GM12891 (cell line): ENCODE measurements around the gene FRMPD3.

ENCODE experiments used
- DNase-seq: peaks from one replicate; pipeline ENCODE4 v3.0.0; 2011; ENCODE audit warnings: low spot score; ENCODE audit not compliant: insufficient read length
- FAIRE-seq: peaks from 2 replicates; lab custom pipeline; 2011; peaks lifted over from hg19 to GRCh38; lab: Jason Lieb, UNC
- PAX5 ChIP-seq: IDR thresholded peaks from 2 replicates; pipeline ENCODE4 v1.6.1; 2011; ENCODE audit warnings: low read length, moderate library complexity, mild to moderate bottlenecking; ENCODE audit not compliant: insufficient read depth, severe bottlenecking
- POLR2A ChIP-seq: IDR thresholded peaks from 2 replicates; pipeline ENCODE4 v1.6.1; 2011; ENCODE audit warnings: low read depth, low read length, control low read depth
- POLR2AphosphoS5 ChIP-seq: IDR thresholded peaks from 2 replicates; pipeline ENCODE4 v1.6.1; 2011; ENCODE audit warnings: low read depth, low read length, control low read depth
- POU2F2 ChIP-seq: IDR thresholded peaks from 2 replicates; pipeline ENCODE4 v1.6.1; 2011; ENCODE audit warnings: low read depth, mild to moderate bottlenecking, control low read depth, low read length, moderate library complexity
- SPI1 ChIP-seq: IDR thresholded peaks from 2 replicates; pipeline ENCODE4 v1.6.1; 2011; ENCODE audit warnings: low read depth, low read length, control low read depth
- TAF1 ChIP-seq: IDR thresholded peaks from 2 replicates; pipeline ENCODE4 v1.6.1; 2011; ENCODE audit warnings: low read depth, low read length, control low read depth

FRMPD3 gene

DNA sequence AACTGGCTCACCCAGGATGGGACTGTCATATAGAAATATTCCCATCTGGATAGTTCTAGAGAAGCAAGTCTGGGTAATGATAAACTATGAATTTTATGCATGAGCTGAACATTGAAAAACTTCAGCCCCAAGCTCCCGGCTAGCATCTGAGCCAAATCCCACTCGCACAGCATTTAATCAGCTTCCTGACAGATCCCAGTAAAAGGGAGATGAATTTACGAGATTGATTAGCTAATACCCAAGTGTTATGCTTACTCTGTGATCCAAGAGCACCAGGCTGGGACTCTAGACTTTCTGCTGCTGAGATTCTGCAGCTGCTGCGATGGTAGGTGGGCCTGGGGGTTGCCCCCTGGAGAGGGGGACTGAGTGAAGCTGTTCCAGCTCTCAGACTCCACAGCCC lies 28.0 kb downstream of the FRMPD3 start:
- no peak for DNase-seq
- no peak for FAIRE-seq
- TF ChIP-seq POU2F2 (no peak), SPI1 (no peak), POLR2A (no peak), PAX5 (no peak), TAF1 (no peak), POLR2AphosphoS5 (no peak)

DNA sequence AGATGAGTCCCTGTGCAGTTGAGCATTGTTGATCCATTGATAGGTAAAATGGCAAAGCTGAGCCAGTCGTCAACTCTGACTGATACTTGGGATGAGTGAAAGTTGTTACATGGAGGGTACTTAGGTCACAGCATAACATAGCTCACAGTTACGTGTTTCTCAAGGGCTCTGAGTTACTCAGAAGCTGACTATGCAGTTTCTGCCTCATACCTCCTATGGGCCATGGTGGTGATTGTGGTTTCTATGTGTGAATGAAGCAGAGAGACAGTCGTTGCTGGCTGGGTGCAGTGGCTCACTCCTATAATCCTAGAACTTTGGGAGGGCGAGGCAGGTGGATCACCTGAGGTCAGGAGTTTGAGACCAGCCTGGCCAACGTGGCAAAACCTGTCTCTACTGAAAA lies 30.8 kb downstream of the FRMPD3 start:
- DNase-seq, result no peak
- FAIRE-seq, result peak; percentile 66
- TF ChIP-seq TAF1 (no peak), POU2F2 (no peak), SPI1 (no peak), POLR2AphosphoS5 (no peak), POLR2A (no peak), PAX5 (no peak)

DNA sequence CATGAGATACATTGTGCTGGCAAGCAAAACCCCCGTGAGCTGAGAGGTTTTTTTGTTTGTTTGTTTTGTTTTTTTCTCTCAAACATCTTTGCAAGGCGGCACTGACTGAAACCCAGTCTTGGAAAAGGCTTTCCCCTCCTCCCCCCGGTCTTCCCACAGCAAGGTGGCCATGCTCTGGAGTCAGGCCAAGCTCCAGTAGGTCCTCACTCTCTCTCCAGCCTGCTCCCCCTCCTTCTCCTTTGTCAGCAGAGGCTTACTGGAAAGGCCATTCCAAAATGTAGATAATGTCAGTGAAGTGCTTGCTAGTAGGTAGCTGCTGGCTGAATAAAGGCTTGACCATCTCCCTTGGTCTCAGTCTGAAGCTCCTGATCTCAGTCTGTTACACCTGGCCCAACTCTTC lies 32.6 kb downstream of the FRMPD3 start:
- TF ChIP-seq POLR2AphosphoS5 (no peak), POLR2A (no peak), TAF1 (no peak), SPI1 (no peak), PAX5 (no peak), POU2F2 (no peak)
- FAIRE-seq (no peak), DNase-seq (no peak)

DNA sequence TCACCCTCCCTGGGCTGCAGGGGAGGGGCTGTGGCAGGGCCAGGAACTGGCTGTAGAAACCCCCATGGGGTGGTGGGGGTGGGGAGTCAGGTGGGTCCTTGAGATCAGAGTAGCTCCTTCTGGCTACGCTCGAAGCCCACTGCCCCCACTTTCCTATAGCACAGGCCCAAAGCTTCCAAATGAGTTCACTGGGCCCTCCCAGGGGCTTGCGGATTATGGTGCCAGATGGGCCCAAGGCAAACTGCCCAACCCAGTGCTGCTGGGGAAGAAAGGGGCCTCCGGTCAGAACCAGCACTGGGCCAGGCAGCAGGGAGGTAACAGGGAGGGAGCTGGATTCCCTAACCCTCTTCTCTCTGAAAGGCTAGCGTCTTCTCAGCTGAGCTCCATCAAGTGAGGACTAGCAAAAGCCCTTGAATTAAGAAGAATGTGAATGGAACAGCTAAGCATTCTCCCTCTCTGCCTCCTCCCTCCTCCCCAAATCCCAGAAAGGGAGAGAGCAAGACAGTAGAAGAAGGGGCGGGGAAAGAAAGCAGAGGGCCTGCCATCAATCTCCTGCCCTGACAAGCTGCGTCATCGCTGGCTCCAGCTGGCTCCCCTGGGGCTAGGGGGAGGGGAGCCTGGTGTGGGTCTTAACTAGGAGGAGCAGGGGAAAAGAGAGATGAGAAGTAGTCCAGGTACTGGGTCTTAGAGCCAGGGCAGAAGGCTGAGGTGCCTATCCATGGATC lies 34.7 kb downstream of the FRMPD3 start:
- no peak for TF ChIP-seq PAX5
- no peak for TF ChIP-seq POLR2A
- TF ChIP-seq POLR2AphosphoS5, result no peak
- TF ChIP-seq POU2F2, result no peak
- no peak for TF ChIP-seq TAF1
- TF ChIP-seq SPI1, result no peak
- DNase-seq, result no peak
- no peak for FAIRE-seq

DNA sequence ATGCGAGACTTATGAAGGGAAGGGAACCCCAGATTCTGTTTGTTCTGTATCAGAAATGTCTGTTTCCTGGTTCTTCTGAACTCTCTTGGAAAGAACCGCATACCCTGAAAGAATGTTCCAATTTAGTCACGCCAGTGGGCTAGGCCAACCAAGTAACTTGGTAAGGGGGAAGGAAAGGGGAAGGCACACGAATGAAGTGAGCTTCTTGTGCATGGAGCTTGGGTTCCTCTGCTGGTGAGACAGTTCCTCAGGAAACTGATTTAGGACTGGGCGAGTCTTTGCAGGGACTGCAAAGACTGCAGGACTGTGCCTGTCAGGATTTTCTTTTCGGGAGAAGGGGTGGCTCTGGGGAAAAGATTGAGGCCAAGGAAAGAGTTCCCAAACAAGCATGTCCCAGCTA lies 35.6 kb downstream of the FRMPD3 start:
- FAIRE-seq (no peak), DNase-seq (no peak)
- TF ChIP-seq PAX5 (no peak), POU2F2 (no peak), TAF1 (no peak), POLR2A (no peak), POLR2AphosphoS5 (no peak), SPI1 (no peak)

DNA sequence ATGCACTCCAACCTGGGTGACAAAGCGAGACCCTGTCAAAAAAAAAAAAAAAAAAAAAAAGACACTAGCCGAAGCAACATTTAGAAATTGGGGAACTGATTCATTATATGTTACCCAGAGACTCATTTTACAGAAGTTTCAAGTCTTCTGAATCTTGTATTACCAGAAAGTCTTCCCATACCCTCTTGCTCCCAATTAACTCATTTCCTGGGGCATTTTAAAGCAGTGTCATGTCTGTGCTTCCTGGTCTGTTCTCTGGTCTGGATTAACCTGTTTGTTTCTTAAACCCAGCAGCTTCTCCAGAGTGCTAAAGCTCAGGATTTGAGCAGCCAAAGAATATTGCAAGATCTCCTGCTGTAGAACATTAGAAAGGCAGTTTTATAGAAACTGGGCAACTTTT lies 43.7 kb downstream of the FRMPD3 start:
- TF ChIP-seq SPI1, result no peak
- no peak for TF ChIP-seq TAF1
- TF ChIP-seq POU2F2, result no peak
- no peak for TF ChIP-seq POLR2A
- no peak for TF ChIP-seq PAX5
- no peak for TF ChIP-seq POLR2AphosphoS5
- DNase-seq, result no peak
- FAIRE-seq, result no peak

DNA sequence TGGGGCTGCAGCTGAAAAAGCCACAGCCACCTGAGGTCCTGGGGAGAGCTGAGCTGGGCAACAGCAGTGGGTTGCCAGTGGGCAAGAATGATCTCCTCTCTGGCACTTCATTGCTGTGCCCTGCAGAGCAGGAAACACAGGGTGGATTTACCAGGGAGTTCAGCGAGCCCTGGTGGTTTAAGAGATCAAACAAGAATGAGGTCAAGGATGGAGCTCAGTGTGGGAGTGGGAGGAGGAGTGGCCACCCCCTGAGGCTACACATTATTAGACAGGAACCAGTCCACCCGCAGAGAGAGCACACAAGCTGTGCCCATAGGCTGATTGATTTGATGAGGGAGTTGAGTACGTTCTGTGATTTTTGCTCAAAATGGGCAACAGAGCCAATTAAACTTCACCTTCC lies 47.3 kb downstream of the FRMPD3 start:
- DNase-seq (no peak), FAIRE-seq (no peak)
- TF ChIP-seq POLR2A (no peak), POLR2AphosphoS5 (no peak), TAF1 (no peak), PAX5 (no peak), SPI1 (no peak), POU2F2 (no peak)
